Activated naive CD4-positive, alpha-beta T cell treated with anti-CD3 and anti-CD28 coated beads, Interleukin-2, amount 10 ng/mL, durations not matched to agents 7 days and 5 days (primary cell): ENCODE measurements around the gene CCNT2.
A peak's percentile ranks its signal among the peaks of the same experiment; 100 is the strongest.
"Not testable (repeated sequence)": the region's sequence is repeated elsewhere in the genome, so short reads cannot be mapped to it uniquely, and the experiment has no call there.

Source experiments
- CTCF ChIA-PET: fragments of 350-600 bp; sonication (Branson Sonifier 250); formaldehyde crosslinking; loops from one replicate; lab custom pipeline; 2021; ENCODE audit warnings: antibody characterized with exemption; lab: Charles Lee
- DNase-seq: peaks from one replicate; pipeline ENCODE4 v3.0.0-alpha.2; 2020
- H3K27ac Mint-ChIP-seq: one replicate; pipeline ENCODE4 v1.8.0; 2021; ENCODE audit warnings: mild to moderate bottlenecking, moderate library complexity, mixed read lengths
- H3K27me3 Mint-ChIP-seq: one replicate; pipeline ENCODE4 v1.8.0; 2021; ENCODE audit warnings: mild to moderate bottlenecking, mixed read lengths
- H3K36me3 Mint-ChIP-seq: one replicate; pipeline ENCODE4 v1.8.0; 2021; ENCODE audit warnings: mixed read lengths
- H3K4me1 Mint-ChIP-seq: one replicate; pipeline ENCODE4 v1.8.0; 2021; ENCODE audit warnings: mixed read lengths
- H3K4me3 Mint-ChIP-seq: one replicate; pipeline ENCODE4 v1.8.0; 2021; ENCODE audit warnings: mild to moderate bottlenecking, moderate library complexity, mixed read lengths
- H3K9me3 Mint-ChIP-seq: one replicate; pipeline ENCODE4 v1.8.0; 2021; ENCODE audit warnings: mixed read lengths

Gene CCNT2

GRCh38 chr2:134918526-134919340 lies at the start of gene CCNT2:
Gene CCNT2, plus strand, starts transcription at chr2:134918822. Its CDS starts 33 bp downstream, at chr2:134918855.
- H3K27ac Mint-ChIP-seq: peak within 1 kb of the TSS; percentile 100
- peak within 1 kb of the TSS; percentile 89 for H3K4me3 Mint-ChIP-seq
- DNase-seq: peak; percentile 99
- CTCF ChIA-PET: no interaction called here
- H3K36me3 Mint-ChIP-seq: peaks cover 21% of the 10 kb centered on the region
- no peaks in the 10 kb centered on the region for H3K9me3 Mint-ChIP-seq
- peaks cover 6% of the 10 kb centered on the region for H3K27me3 Mint-ChIP-seq
- peaks cover 33% of the 10 kb centered on the region for H3K4me1 Mint-ChIP-seq

GRCh38 chr2:134869946-134870736 lies 48.5 kb upstream of the CCNT2 start:
- Mint-ChIP-seq H3K4me1 (no peaks in the 10 kb centered on the region), H3K4me3 (no peak overlapping the region), H3K9me3 (no peaks in the 10 kb centered on the region), H3K36me3 (no peaks in the 10 kb centered on the region), H3K27me3 (no peaks in the 10 kb centered on the region), H3K27ac (no peak overlapping the region)
- CTCF ChIA-PET: no interaction called here
- no peak for DNase-seq

- H3K27ac Mint-ChIP-seq: no peak overlapping the region
- no peaks in the 10 kb centered on the region for H3K9me3 Mint-ChIP-seq
- H3K4me1 Mint-ChIP-seq: no peaks in the 10 kb centered on the region
- no peaks in the 10 kb centered on the region for H3K27me3 Mint-ChIP-seq
- no peak overlapping the region for H3K4me3 Mint-ChIP-seq
- no peaks in the 10 kb centered on the region for H3K36me3 Mint-ChIP-seq
- CTCF ChIA-PET: interaction anchor here (0.5 kb wide), 1 partner anchor 10 kb away, joined by 3 read pairs; no protein-coding TSS in a partner anchor
- DNase-seq: no peak
Measured at GRCh38 chr2:134873152-134873551, 45.5 kb upstream of the CCNT2 start.

- CTCF ChIA-PET: no interaction called here
- H3K27ac Mint-ChIP-seq: no peak overlapping the region
- H3K27me3 Mint-ChIP-seq: no peaks in the 10 kb centered on the region
- no peaks in the 10 kb centered on the region for H3K9me3 Mint-ChIP-seq
- no peaks in the 10 kb centered on the region for H3K4me1 Mint-ChIP-seq
- H3K4me3 Mint-ChIP-seq: no peak overlapping the region
- no peak for DNase-seq
- H3K36me3 Mint-ChIP-seq: no peaks in the 10 kb centered on the region
Measured at GRCh38 chr2:134875309-134875708, 43.3 kb upstream of the CCNT2 start.

DNA sequence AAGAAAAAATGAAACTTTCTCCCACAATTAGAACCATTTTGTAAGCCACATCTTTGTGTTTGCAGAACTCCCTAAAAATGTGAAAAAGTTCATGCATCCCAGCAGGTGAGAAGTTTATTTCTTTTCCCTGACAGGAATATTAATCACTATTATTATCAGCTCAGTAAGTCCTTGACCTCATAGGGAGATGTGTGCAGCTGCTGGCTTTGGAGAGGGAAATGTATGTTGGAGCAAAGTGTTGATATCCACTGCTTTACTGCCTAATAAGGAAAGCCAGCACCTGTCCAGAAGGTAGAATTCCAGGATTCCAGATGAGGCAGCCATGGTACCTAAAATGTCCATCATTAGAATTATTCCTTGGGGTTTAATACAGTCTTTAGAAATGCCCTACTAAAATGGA lies 35.8 kb upstream of the CCNT2 start:
- Mint-ChIP-seq H3K4me3 (no peak overlapping the region), H3K4me1 (no peaks in the 10 kb centered on the region), H3K27ac (no peak overlapping the region), H3K27me3 (no peaks in the 10 kb centered on the region), H3K36me3 (no peaks in the 10 kb centered on the region), H3K9me3 (no peaks in the 10 kb centered on the region)
- CTCF ChIA-PET: interaction anchor here (0.6 kb wide), 1 partner anchor 10 kb away, joined by 3 read pairs; no protein-coding TSS in a partner anchor
- DNase-seq: no peak

DNA sequence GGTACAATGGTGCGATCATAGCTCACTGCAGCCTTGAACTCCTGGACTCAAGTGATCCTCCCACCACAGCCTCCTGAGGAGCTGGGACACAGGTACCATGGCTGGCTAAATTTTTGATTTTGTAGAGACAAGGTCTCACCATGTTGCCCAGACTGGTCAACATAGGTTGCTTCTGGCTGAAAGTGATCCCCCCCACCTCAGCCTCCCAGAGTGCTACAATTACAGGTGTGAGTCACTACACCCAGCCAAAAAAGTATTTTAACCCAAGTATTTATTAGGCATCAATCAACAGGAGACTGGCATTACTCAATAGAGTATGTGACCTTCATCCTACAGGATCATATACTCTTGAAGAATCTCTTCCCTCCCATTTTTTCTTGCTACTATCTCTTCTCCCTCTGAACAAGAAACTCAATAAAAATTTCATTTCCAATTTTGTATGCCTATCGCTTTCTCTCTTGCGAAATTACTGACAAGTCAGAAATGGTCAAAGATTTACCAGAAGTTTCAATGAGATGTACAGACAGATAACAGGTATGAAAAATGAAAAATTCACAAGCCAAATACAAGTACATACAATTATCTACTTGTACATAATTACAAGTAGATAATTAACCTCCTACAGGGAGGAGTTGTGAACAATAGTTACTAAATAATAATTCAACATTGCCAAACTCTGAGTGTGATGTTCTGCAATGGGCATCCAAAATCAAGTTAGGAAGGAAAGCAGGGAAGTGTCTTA lies 34.9 kb upstream of the CCNT2 start:
- H3K27ac Mint-ChIP-seq: no peak overlapping the region
- H3K4me3 Mint-ChIP-seq: no peak overlapping the region
- no peak for DNase-seq
- H3K4me1 Mint-ChIP-seq: no peaks in the 10 kb centered on the region
- H3K27me3 Mint-ChIP-seq: no peaks in the 10 kb centered on the region
- CTCF ChIA-PET: interaction anchor here (0.6 to 1.6 kb wide), 2 partner anchors 10 to 432 kb away, joined by 3 read pairs; no protein-coding TSS in a partner anchor
- no peaks in the 10 kb centered on the region for H3K36me3 Mint-ChIP-seq
- no peaks in the 10 kb centered on the region for H3K9me3 Mint-ChIP-seq

- H3K27ac Mint-ChIP-seq: no peak overlapping the region
- H3K4me1 Mint-ChIP-seq: no peaks in the 10 kb centered on the region
- no peaks in the 10 kb centered on the region for H3K27me3 Mint-ChIP-seq
- H3K4me3 Mint-ChIP-seq: no peak overlapping the region
- CTCF ChIA-PET: interaction anchor here (1.6 kb wide), 1 partner anchor 433 kb away, joined by 3 read pairs; no protein-coding TSS in a partner anchor
- no peaks in the 10 kb centered on the region for H3K9me3 Mint-ChIP-seq
- DNase-seq: no peak
- H3K36me3 Mint-ChIP-seq: no peaks in the 10 kb centered on the region
Measured at GRCh38 chr2:134884435-134884834, 34.2 kb upstream of the CCNT2 start.

DNA sequence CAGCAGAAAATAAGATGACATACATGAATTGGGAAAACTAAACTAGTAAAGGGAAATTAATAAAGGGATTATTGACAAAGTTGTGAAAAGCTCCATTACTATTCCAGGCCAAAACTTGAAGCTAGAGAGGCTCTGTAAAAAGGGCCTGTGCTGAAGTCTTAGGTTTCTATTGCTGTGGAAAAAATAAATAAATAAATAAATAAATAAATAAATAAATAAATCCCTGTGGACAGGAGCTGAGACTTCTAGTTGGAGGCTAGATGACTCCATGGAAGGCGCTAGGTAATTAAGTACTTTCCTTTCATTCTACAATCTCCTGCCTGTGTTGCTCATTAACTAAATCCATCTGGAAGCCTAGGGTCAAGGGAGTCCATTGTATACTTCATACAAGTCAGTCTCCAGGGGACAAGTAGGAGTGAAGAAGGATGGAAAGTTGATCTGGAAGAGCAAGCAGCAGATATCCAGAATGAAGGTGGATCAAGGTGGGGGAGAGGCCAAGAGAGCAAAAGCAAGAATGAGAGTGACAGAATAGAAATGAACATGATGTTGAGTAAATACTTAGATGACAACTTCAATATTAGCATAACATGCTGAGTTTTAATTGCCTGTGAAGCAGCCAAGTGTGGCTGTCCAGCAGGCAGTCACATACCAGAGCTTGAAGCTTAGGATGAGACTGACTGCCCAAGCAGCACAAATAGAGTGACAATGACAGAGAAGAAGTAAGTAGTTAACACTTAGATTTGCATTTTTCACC lies 26.2 kb upstream of the CCNT2 start:
- no peak for DNase-seq
- H3K4me1 Mint-ChIP-seq: no peaks in the 10 kb centered on the region
- H3K27me3 Mint-ChIP-seq: peaks cover 7% of the 10 kb centered on the region
- no peaks in the 10 kb centered on the region for H3K9me3 Mint-ChIP-seq
- H3K27ac Mint-ChIP-seq: no peak overlapping the region
- H3K4me3 Mint-ChIP-seq: no peak overlapping the region
- CTCF ChIA-PET: no interaction called here
- H3K36me3 Mint-ChIP-seq: no peaks in the 10 kb centered on the region

DNA sequence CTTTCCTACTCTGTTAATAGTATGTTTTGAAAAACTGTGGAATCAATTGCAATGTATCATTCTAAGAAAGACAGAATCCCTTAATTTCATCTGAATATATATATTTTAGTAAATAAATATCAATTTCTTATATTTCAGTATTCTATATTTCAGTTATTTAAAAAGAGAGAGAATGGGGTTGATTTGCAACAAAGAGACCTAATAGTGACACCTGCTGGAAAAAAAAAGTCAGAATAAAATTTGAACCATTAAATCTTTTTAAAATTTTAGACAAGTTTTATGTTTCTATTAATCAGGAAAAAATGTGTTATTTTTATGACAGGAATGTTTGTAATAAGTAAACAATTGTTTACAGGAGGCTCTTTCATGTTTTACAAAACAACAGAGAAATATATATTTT lies 20.7 kb upstream of the CCNT2 start:
- CTCF ChIA-PET: interaction anchor here (0.7 to 1.5 kb wide), 5 partner anchors 39 to 779 kb away, joined by 3 to 4 read pairs (median 3); no protein-coding TSS in a partner anchor
- Mint-ChIP-seq H3K27ac (no peak overlapping the region), H3K4me1 (no peaks in the 10 kb centered on the region), H3K36me3 (no peaks in the 10 kb centered on the region), H3K9me3 (no peaks in the 10 kb centered on the region), H3K27me3 (peaks cover 13% of the 10 kb centered on the region), H3K4me3 (no peak overlapping the region)
- DNase-seq: no peak

GRCh38 chr2:134899204-134899603 lies 19.4 kb upstream of the CCNT2 start:
- no peaks in the 10 kb centered on the region for H3K9me3 Mint-ChIP-seq
- H3K4me1 Mint-ChIP-seq: no peaks in the 10 kb centered on the region
- peaks cover 6% of the 10 kb centered on the region for H3K27me3 Mint-ChIP-seq
- CTCF ChIA-PET: no interaction called here
- H3K4me3 Mint-ChIP-seq: no peak overlapping the region
- H3K36me3 Mint-ChIP-seq: no peaks in the 10 kb centered on the region
- no peak overlapping the region for H3K27ac Mint-ChIP-seq
- no peak for DNase-seq

- no peaks in the 10 kb centered on the region for H3K4me1 Mint-ChIP-seq
- no peak for DNase-seq
- CTCF ChIA-PET: interaction anchor here (1.3 kb wide), 1 partner anchor 449 kb away, joined by 6 read pairs; no protein-coding TSS in a partner anchor
Measured at GRCh38 chr2:134900151-134900550, 18.5 kb upstream of the CCNT2 start.

DNA sequence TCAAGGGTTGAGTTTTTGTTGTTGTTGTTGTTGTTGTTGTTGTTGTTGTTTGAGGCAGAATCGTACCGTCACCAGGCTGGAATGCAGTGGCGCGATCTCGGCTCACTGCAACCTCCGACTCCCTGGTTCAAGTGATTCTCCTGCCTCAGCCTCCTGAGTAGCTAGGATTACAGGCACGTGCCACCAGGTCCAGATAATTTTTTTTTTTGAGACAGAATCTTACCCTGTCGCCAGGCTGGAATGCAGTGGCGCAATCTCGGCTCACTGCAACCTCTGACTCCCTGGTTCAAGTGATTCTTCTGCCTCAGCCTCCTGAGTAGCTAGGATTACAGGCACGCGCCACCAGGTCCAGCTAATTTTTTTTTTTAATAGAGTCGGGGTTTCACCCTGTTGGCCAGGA lies 14.9 kb upstream of the CCNT2 start:
- H3K4me3 Mint-ChIP-seq, H3K27ac Mint-ChIP-seq, DNase-seq, H3K9me3 Mint-ChIP-seq, H3K27me3 Mint-ChIP-seq, CTCF ChIA-PET, H3K36me3 Mint-ChIP-seq, H3K4me1 Mint-ChIP-seq: not testable (repeated sequence)

More at GRCh38 chr2:134900151-134900550, 18.5 kb upstream of the CCNT2 start:
- Mint-ChIP-seq H3K27ac (no peak overlapping the region), H3K27me3 (peaks cover 6% of the 10 kb centered on the region), H3K9me3 (no peaks in the 10 kb centered on the region), H3K36me3 (no peaks in the 10 kb centered on the region), H3K4me3 (no peak overlapping the region)

DNA sequence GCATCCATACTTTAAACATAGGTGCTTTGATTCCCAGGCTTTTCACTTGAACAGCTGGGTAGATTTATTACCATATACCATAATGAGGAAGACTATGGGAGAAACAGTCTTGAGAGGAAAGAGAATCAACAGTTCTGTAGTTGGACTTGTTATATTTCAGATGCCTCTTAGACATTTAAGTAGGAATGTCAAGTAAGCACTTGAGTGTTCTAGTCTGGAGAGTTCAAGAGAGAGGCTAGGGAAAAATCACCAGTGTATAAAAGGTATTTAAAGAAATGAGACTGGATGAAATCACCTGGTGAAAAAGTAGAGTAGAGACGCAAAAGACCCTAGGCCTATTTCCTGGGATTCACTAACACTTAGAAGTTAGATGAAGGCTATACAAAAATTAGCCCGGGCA lies 13.5 kb upstream of the CCNT2 start:
- no peaks in the 10 kb centered on the region for H3K36me3 Mint-ChIP-seq

More for the DNA sequence above, 13.5 kb upstream of the CCNT2 start:
- CTCF ChIA-PET: no interaction called here
- no peak for DNase-seq
- Mint-ChIP-seq H3K27me3 (peaks cover 6% of the 10 kb centered on the region), H3K4me1 (no peaks in the 10 kb centered on the region), H3K27ac (no peak overlapping the region), H3K4me3 (no peak overlapping the region), H3K9me3 (peaks cover 6% of the 10 kb centered on the region)
